DOHH2 (cell line): ENCODE measurements around the gene AK9.
A peak's percentile ranks its signal among the peaks of the same experiment; 100 is the strongest.

Source experiments
- H3F3A ChIP-seq: fragments of 200-600 bp; sonication (generic), shearing (Covaris generic); 2 replicates; pipeline ENCODE4 v1.6.0; 2016; ENCODE audit warnings: antibody characterized with exemption, mild to moderate bottlenecking; ENCODE audit not compliant: control insufficient read depth, insufficient read depth
- H3K27ac ChIP-seq: fragments of 200-600 bp; sonication (generic); 2 replicates; pipeline ENCODE4 v1.5.1; 2014; ENCODE audit warnings: low read depth, mild to moderate bottlenecking, low read length, moderate library complexity
- H3K27me3 ChIP-seq: fragments of 200-600 bp; sonication (generic); 2 replicates; pipeline ENCODE4 v1.6.1; 2014; ENCODE audit warnings: mild to moderate bottlenecking, low read length, mixed read lengths; ENCODE audit not compliant: control insufficient read depth
- H3K36me3 ChIP-seq: fragments of 200-600 bp; sonication (generic); 2 replicates; pipeline ENCODE4 v1.6.1; 2014; ENCODE audit warnings: mild to moderate bottlenecking, low read length, moderate library complexity, mixed read lengths; ENCODE audit not compliant: control insufficient read depth
- H3K4me1 ChIP-seq: fragments of 200-600 bp; sonication (generic); 2 replicates; pipeline ENCODE4 v1.6.1; 2014; ENCODE audit warnings: mild to moderate bottlenecking, low read length, mixed read lengths; ENCODE audit not compliant: control insufficient read depth
- H3K4me2 ChIP-seq: fragments of 200-600 bp; sonication (generic); 2 replicates; pipeline ENCODE4 v1.6.0; 2014; ENCODE audit warnings: mild to moderate bottlenecking, low read length, moderate library complexity
- H3K4me3 ChIP-seq: fragments of 200-600 bp; sonication (generic); 2 replicates; pipeline ENCODE4 v1.5.1; 2014; ENCODE audit warnings: mild to moderate bottlenecking, low read length, mixed read lengths
- H3K79me2 ChIP-seq: fragments of 200-600 bp; sonication (generic); 2 replicates; pipeline ENCODE4 v1.6.1; 2014; ENCODE audit warnings: mild to moderate bottlenecking, low read length, mixed read lengths; ENCODE audit not compliant: control insufficient read depth
- H3K9me2 ChIP-seq: fragments of 200-600 bp; sonication (generic); replicated peaks from 2 replicates; pipeline ENCODE4 v1.6.1; 2014; ENCODE audit warnings: mild to moderate bottlenecking, low read length, mixed read lengths; ENCODE audit not compliant: control insufficient read depth
- H3K9me3 ChIP-seq: fragments of 200-600 bp; sonication (generic); 2 replicates; pipeline ENCODE4 v1.6.1; 2014; ENCODE audit warnings: antibody characterized with exemption, low read length, mixed read lengths; ENCODE audit not compliant: control insufficient read depth, insufficient read depth
- H4K20me1 ChIP-seq: fragments of 200-600 bp; sonication (generic); 2 replicates; pipeline ENCODE4 v1.6.0; 2014; ENCODE audit warnings: low read depth, mild to moderate bottlenecking, antibody characterized with exemption, low read length, moderate library complexity; ENCODE audit not compliant: control insufficient read depth, insufficient read depth
- EZH2phosphoT487 ChIP-seq: fragments of 200-600 bp; sonication (generic); IDR thresholded peaks from 2 replicates; pipeline ENCODE4 v1.6.1; 2017; ENCODE audit warnings: borderline replicate concordance, mild to moderate bottlenecking, antibody characterized with exemption, low read length, moderate library complexity, mixed read lengths
- TF ChIP-seq, protein P1 (sequence below): fragments of 200-600 bp; sonication (generic); IDR thresholded peaks from one replicate; pipeline ENCODE4 v1.5.1; 2014; ENCODE audit warnings: antibody characterized with exemption, mild to moderate bottlenecking, low read depth, low read length; ENCODE audit not compliant: poor library complexity, severe bottlenecking

AK9 gene

DNA sequence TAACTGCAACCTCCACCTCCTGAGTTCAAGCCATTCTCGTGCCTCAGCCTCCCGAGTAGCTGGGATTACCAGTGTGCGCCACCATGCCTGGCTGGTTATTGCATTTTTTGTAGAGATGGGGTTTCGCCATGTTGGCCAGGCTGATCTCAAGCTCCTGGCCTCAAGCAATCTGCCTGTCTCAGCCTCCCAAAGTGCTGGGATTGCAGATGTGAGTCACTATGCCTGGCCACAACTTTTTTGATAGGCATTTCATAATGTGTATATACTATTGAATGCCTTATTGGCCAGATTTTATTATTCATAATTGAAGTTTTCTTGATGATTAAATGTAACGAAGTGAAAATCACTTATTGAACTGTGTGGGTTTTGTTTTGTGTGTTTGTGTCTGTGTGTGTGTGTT is 28.0 kb upstream of the AK9 start:
- no peaks in the 10 kb centered on the region for H3K79me2 ChIP-seq
- H3K4me1 ChIP-seq, result peaks cover 18% of the 10 kb centered on the region
- H3K4me3 ChIP-seq, result no peak overlapping the region
- H3K27me3 ChIP-seq, result no peaks in the 10 kb centered on the region
- no peaks in the 10 kb centered on the region for H3F3A ChIP-seq
- no peaks in the 10 kb centered on the region for H4K20me1 ChIP-seq
- H3K9me2 ChIP-seq, result no peaks in the 10 kb centered on the region
- no peaks in the 10 kb centered on the region for H3K36me3 ChIP-seq
- TF ChIP-seq, protein P1, sequence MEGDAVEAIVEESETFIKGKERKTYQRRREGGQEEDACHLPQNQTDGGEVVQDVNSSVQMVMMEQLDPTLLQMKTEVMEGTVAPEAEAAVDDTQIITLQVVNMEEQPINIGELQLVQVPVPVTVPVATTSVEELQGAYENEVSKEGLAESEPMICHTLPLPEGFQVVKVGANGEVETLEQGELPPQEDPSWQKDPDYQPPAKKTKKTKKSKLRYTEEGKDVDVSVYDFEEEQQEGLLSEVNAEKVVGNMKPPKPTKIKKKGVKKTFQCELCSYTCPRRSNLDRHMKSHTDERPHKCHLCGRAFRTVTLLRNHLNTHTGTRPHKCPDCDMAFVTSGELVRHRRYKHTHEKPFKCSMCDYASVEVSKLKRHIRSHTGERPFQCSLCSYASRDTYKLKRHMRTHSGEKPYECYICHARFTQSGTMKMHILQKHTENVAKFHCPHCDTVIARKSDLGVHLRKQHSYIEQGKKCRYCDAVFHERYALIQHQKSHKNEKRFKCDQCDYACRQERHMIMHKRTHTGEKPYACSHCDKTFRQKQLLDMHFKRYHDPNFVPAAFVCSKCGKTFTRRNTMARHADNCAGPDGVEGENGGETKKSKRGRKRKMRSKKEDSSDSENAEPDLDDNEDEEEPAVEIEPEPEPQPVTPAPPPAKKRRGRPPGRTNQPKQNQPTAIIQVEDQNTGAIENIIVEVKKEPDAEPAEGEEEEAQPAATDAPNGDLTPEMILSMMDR, result no peak
- TF ChIP-seq EZH2phosphoT487, result no peak
- H3K27ac ChIP-seq, result no peak overlapping the region
- H3K9me3 ChIP-seq, result no peaks in the 10 kb centered on the region
- H3K4me2 ChIP-seq, result no peak overlapping the region

DNA sequence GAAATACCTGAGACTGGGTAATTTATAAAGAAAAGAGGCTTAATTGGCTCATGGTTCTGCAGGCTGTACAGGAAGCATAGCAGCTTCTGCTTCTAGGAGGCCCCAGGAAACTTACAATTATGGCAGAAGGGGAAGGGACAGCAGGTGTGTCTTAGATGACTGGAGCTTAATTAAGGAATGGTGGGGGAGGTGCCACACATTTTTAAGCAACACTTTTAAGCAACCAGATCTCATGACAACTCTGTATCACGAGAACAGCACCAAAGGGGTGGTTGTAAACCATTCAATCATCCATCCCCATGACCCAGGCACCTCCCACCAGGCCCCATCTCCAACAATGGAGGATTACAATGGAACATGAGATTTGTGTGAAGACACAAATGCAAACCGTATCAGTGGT is 27.0 kb upstream of the AK9 start:
- Histone ChIP-seq H3K36me3 (no peaks in the 10 kb centered on the region), H3K4me3 (0 out of 2 replicates have a peak overlapping the region, but pooled peaks have one; percentile 6), H3K27ac (no peak overlapping the region), H3K27me3 (no peaks in the 10 kb centered on the region), H3K79me2 (no peaks in the 10 kb centered on the region), H3F3A (no peaks in the 10 kb centered on the region), H3K9me3 (no peaks in the 10 kb centered on the region), H3K4me1 (peaks cover 18% of the 10 kb centered on the region), H4K20me1 (no peaks in the 10 kb centered on the region), H3K9me2 (no peaks in the 10 kb centered on the region), H3K4me2 (peak overlapping the region; percentile 46)
- TF ChIP-seq, protein P1, result no peak
- no peak for TF ChIP-seq EZH2phosphoT487

DNA sequence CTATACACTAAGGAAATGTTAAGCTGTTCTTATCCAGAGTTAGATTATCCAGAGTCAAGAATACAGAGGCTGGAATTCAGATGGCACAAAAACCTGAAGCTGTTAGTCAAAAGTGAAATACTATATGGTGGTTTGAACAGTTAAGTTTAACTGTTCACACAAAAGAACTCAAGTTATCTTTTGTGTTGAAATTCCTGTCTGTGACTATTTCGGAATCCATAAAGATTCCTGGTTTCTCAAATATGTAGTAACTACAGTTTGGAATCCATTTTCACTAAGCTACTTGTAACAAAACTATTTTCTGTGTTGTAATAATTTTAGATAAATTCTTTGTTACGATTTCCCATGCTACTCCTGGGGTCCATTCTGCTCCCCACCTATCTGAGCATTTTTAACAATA is 24.6 kb upstream of the AK9 start:
- Histone ChIP-seq H3K4me3 (no peak overlapping the region), H3F3A (no peaks in the 10 kb centered on the region), H3K9me2 (no peaks in the 10 kb centered on the region), H3K36me3 (no peaks in the 10 kb centered on the region), H3K79me2 (no peaks in the 10 kb centered on the region), H3K4me1 (peaks cover 13% of the 10 kb centered on the region), H4K20me1 (no peaks in the 10 kb centered on the region), H3K27me3 (no peaks in the 10 kb centered on the region), H3K4me2 (no peak overlapping the region), H3K9me3 (no peaks in the 10 kb centered on the region), H3K27ac (no peak overlapping the region)
- no peak for TF ChIP-seq EZH2phosphoT487
- TF ChIP-seq, protein P1, result no peak

DNA sequence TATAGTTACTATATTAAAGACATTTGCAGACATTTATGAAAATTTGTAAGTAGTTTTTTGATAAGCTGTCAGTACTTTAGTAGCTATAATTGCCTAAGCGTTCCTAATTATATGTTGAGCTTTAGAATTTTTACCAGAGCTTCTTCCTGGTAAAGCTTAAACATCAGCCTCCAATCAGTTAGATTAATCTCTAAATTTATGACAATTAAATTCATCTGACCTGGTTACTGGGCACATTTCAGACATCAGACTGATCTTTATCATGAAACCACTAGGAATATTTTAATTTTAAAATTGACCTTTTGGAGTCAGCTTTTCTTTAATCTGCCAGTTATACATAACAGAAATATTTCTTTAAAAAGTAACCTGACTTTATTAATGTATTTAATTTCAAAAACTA is 23.6 kb upstream of the AK9 start:
- Histone ChIP-seq H4K20me1 (no peaks in the 10 kb centered on the region), H3K36me3 (no peaks in the 10 kb centered on the region)

More for the DNA sequence above, 23.6 kb upstream of the AK9 start:
- H3K4me1 ChIP-seq, result peaks cover 13% of the 10 kb centered on the region
- no peaks in the 10 kb centered on the region for H3K9me3 ChIP-seq
- H3K27ac ChIP-seq, result no peak overlapping the region
- no peak overlapping the region for H3K4me2 ChIP-seq
- no peaks in the 10 kb centered on the region for H3K9me2 ChIP-seq
- H3K27me3 ChIP-seq, result no peaks in the 10 kb centered on the region
- TF ChIP-seq, protein P1, result no peak
- TF ChIP-seq EZH2phosphoT487, result no peak
- H3F3A ChIP-seq, result no peaks in the 10 kb centered on the region
- no peak overlapping the region for H3K4me3 ChIP-seq
- no peaks in the 10 kb centered on the region for H3K79me2 ChIP-seq
